CD4-positive, alpha-beta memory T cell (primary cell): ENCODE results near the gene POU2F2. TPM values are rescaled to one million over a fixed set of nuclear protein-coding genes. Genes with fewer than 3 reads are reported as not detected.

Source experiments
- CTCF ChIA-PET: fragments of 350-600 bp; sonication (Branson Sonifier 250); formaldehyde crosslinking; loops from one replicate; lab custom pipeline; 2021; ENCODE audit warnings: inconsistent platforms; ENCODE audit not compliant: partially characterized antibody; lab: Charles Lee
- POLR2A ChIA-PET: fragments of 350-600 bp; sonication (Branson Sonifier 250); formaldehyde crosslinking; loops from one replicate; lab custom pipeline; 2021; ENCODE audit not compliant: partially characterized antibody; lab: Charles Lee
- DNase-seq, 5 donors: peaks; one replicate each; pipeline versions ENCODE4 v3.0.0 to v3.0.0-alpha.2; 2020 to 2022; ENCODE audit warnings: mixed read lengths in 1 of 5
- H3K27ac ChIP-seq: one replicate; pipeline ENCODE4 v1.7.0; 2013; ENCODE audit warnings: low read depth, low read length
- H3K27me3 ChIP-seq: 2 replicates; pipeline ENCODE4 v1.7.0; 2013; ENCODE audit warnings: mild to moderate bottlenecking, low read length, moderate library complexity; ENCODE audit not compliant: insufficient read depth
- H3K36me3 ChIP-seq: 2 replicates; pipeline ENCODE4 v1.7.0; 2013; ENCODE audit warnings: mild to moderate bottlenecking, low read length, moderate library complexity; ENCODE audit not compliant: insufficient read depth
- H3K4me1 ChIP-seq: 2 replicates; pipeline ENCODE4 v1.7.0; 2013; ENCODE audit warnings: mild to moderate bottlenecking, low read length, moderate library complexity; ENCODE audit not compliant: insufficient read depth
- H3K4me3 ChIP-seq, 2 donors: one replicate each; pipeline ENCODE4 v1.7.0; 2013; ENCODE audit warnings: low read length in 2 of 2, mild to moderate bottlenecking in 1 of 2
- H3K9me3 ChIP-seq, 2 donors: one replicate each; pipeline ENCODE4 v1.7.0; 2013; ENCODE audit warnings: low read length in 2 of 2, control low read depth in 1 of 2; ENCODE audit not compliant: control insufficient read depth in 1 of 2
- H3K27ac Mint-ChIP-seq, 7 donors: one replicate each; pipeline ENCODE4 v1.8.0; 2020 to 2021; ENCODE audit warnings: mixed read lengths in 7 of 7, mild to moderate bottlenecking in 6 of 7, inconsistent platforms in 3 of 7, moderate library complexity in 3 of 7
- H3K27me3 Mint-ChIP-seq, 2 donors: one replicate each; pipeline ENCODE4 v1.8.0; 2020 to 2021; ENCODE audit warnings: mixed read lengths in 2 of 2
- H3K36me3 Mint-ChIP-seq, 2 donors: one replicate each; pipeline ENCODE4 v1.8.0; 2020 to 2021; ENCODE audit warnings: mixed read lengths in 2 of 2, inconsistent platforms in 1 of 2, mild to moderate bottlenecking in 1 of 2
- H3K4me1 Mint-ChIP-seq, 4 donors: one replicate each; pipeline ENCODE4 v1.8.0; 2020 to 2021; ENCODE audit warnings: mixed read lengths in 4 of 4, mild to moderate bottlenecking in 1 of 4
- H3K4me3 Mint-ChIP-seq, 8 donors: one replicate each; pipeline ENCODE4 v1.8.0; 2020 to 2021; ENCODE audit warnings: mixed read lengths in 8 of 8, mild to moderate bottlenecking in 7 of 8, moderate library complexity in 6 of 8, inconsistent platforms in 3 of 8
- H3K9me3 Mint-ChIP-seq, 8 donors: one replicate each; pipeline ENCODE4 v1.8.0; 2020 to 2021; ENCODE audit warnings: mixed read lengths in 8 of 8, mild to moderate bottlenecking in 5 of 8, inconsistent platforms in 3 of 8, moderate library complexity in 1 of 8
- intact Hi-C: fragments of 100-400 bp; cut with micrococcal nuclease; formaldehyde crosslinking; loops from one replicate; pipeline ENCODE4 v1.15.1; 2023
- polyA plus RNA-seq, 2 donors: library from polyadenylated mRNA; unstranded; fragments of 300-500 nt; fragmentation: Illumina TruSeq; gene quantifications; one replicate each; pipeline ENCODE4 v1.2.3, GENCODE V29; 2021
- total RNA-seq, 2 experiments: library from RNA; stranded (reverse); gene quantifications; one replicate each; pipeline ENCODE4 v1.2.3, GENCODE V29; 2021

The POU2F2 gene
- total and polyA plus RNA-seq, 4 experiments from 2014 or later, result 3.1 to 69.3 (median 45.6) TPM

GRCh38 chr19:42151782-42152684 lies 19.8 kb upstream of the POU2F2 start:
- CTCF ChIA-PET, result no interaction called here
- Mint-ChIP-seq H3K4me1 (peaks cover 26 to 42% (median 36%) of the 10 kb centered on the region in 4 donors), H3K36me3 (peaks cover 0 to 7% of the 10 kb centered on the region in 2 donors), H3K27me3 (peaks cover 0 to 4% of the 10 kb centered on the region in 2 donors), H3K27ac (peak overlapping the region in 1 of 7 donors; percentile 21), H3K4me3 (no peak overlapping the region), H3K9me3 (peaks cover 0 to 3% (median 0%) of the 10 kb centered on the region in 8 donors)
- Histone ChIP-seq H3K4me3 (no peak overlapping the region), H3K27me3 (no peaks in the 10 kb centered on the region), H3K4me1 (peaks cover 28% of the 10 kb centered on the region), H3K36me3 (no peaks in the 10 kb centered on the region), H3K27ac (no peak overlapping the region), H3K9me3 (no peaks in the 10 kb centered on the region)
- DNase-seq, result no peak
- intact Hi-C loops, result no loop called here
- POLR2A ChIA-PET, result interaction anchor here (1.3 kb wide), 1 partner anchor 14 kb away, joined by 4 read pairs; no protein-coding TSS in a partner anchor

GRCh38 chr19:42150911-42151361 lies 18.7 kb upstream of the POU2F2 start:
- no peak overlapping the region for H3K4me3 Mint-ChIP-seq
- ChIA-PET CTCF (no interaction called here), POLR2A (no interaction called here)
- no peak overlapping the region for H3K27ac Mint-ChIP-seq
- intact Hi-C loops, result no loop called here
- peaks cover 0 to 9% of the 10 kb centered on the region in 2 donors for H3K36me3 Mint-ChIP-seq
- no peak for DNase-seq
- no peaks in the 10 kb centered on the region for H3K9me3 ChIP-seq
- no peak overlapping the region for H3K27ac ChIP-seq
- H3K36me3 ChIP-seq, result no peaks in the 10 kb centered on the region
- H3K27me3 Mint-ChIP-seq, result peaks cover 0 to 4% of the 10 kb centered on the region in 2 donors
- H3K4me1 Mint-ChIP-seq, result peaks cover 26 to 42% (median 36%) of the 10 kb centered on the region in 4 donors
- H3K4me3 ChIP-seq, result no peak overlapping the region
- H3K27me3 ChIP-seq, result no peaks in the 10 kb centered on the region
- peaks cover 28% of the 10 kb centered on the region for H3K4me1 ChIP-seq
- H3K9me3 Mint-ChIP-seq, result peaks cover 0 to 3% (median 0%) of the 10 kb centered on the region in 8 donors

- Mint-ChIP-seq H3K9me3 (peaks cover 0 to 1% (median 0%) of the 10 kb centered on the region in 8 donors), H3K27ac (no peak overlapping the region), H3K27me3 (peaks cover 0 to 4% of the 10 kb centered on the region in 2 donors), H3K36me3 (peaks cover 0 to 10% of the 10 kb centered on the region in 2 donors), H3K4me3 (no peak overlapping the region), H3K4me1 (peaks cover 26 to 37% (median 33%) of the 10 kb centered on the region in 4 donors)
- Histone ChIP-seq H3K27me3 (no peaks in the 10 kb centered on the region), H3K9me3 (no peaks in the 10 kb centered on the region), H3K36me3 (no peaks in the 10 kb centered on the region), H3K4me1 (peaks cover 28% of the 10 kb centered on the region), H3K4me3 (no peak overlapping the region), H3K27ac (no peak overlapping the region)
- DNase-seq, result no peak
- ChIA-PET POLR2A (no interaction called here), CTCF (no interaction called here)
- intact Hi-C loops, result no loop called here
Observed at GRCh38 chr19:42150364-42150763, 18.1 kb upstream of the POU2F2 start.

- Mint-ChIP-seq H3K27ac (peak overlapping the region in 4 of 7 donors; percentile 2 to 84 (median 34)), H3K4me3 (peak overlapping the region in 2 of 8 donors; percentile 5 to 36), H3K27me3 (peaks cover 0 to 4% of the 10 kb centered on the region in 2 donors), H3K36me3 (peaks cover 0 to 12% of the 10 kb centered on the region in 2 donors), H3K4me1 (peaks cover 20 to 29% (median 27%) of the 10 kb centered on the region in 4 donors), H3K9me3 (peaks cover 0 to 1% (median 0%) of the 10 kb centered on the region in 8 donors)
- no peaks in the 10 kb centered on the region for H3K36me3 ChIP-seq
- intact Hi-C loops, result no loop called here
- no peaks in the 10 kb centered on the region for H3K27me3 ChIP-seq
- no peak for DNase-seq
- CTCF ChIA-PET, result interaction anchor here (1.1 kb wide), 1 partner anchor 41 kb away, joined by 3 read pairs; no protein-coding TSS in a partner anchor
- no peaks in the 10 kb centered on the region for H3K9me3 ChIP-seq
- POLR2A ChIA-PET, result no interaction called here
- no peak overlapping the region for H3K4me3 ChIP-seq
- H3K4me1 ChIP-seq, result peaks cover 21% of the 10 kb centered on the region
- H3K27ac ChIP-seq, result no peak overlapping the region
Observed at GRCh38 chr19:42149447-42150202, 17.4 kb upstream of the POU2F2 start.

- peak overlapping the region in 3 of 8 donors; percentile 17 to 63 (median 36) for H3K4me3 Mint-ChIP-seq
Observed at GRCh38 chr19:42148266-42148665, 16.0 kb upstream of the POU2F2 start.

GRCh38 chr19:42143341-42144234 lies 11.3 kb upstream of the POU2F2 start:
- Histone ChIP-seq H3K36me3 (no peaks in the 10 kb centered on the region), H3K27ac (no peak overlapping the region), H3K4me1 (peaks cover 12% of the 10 kb centered on the region), H3K9me3 (no peaks in the 10 kb centered on the region), H3K27me3 (no peaks in the 10 kb centered on the region), H3K4me3 (no peak overlapping the region)
- peaks cover 3 to 18% of the 10 kb centered on the region in 2 donors for H3K36me3 Mint-ChIP-seq
- no peak overlapping the region for H3K27ac Mint-ChIP-seq
- peak overlapping the region in 1 of 8 donors; percentile 36 for H3K4me3 Mint-ChIP-seq
- no peak for DNase-seq
- H3K27me3 Mint-ChIP-seq, result no peaks in the 10 kb centered on the region
- peaks cover 8 to 12% (median 11%) of the 10 kb centered on the region in 4 donors for H3K4me1 Mint-ChIP-seq
- intact Hi-C loops, result no loop called here
- CTCF ChIA-PET, result interaction anchor here (3.0 kb wide), 1 partner anchor 10 kb away, joined by 16 read pairs; the partner anchor contains the start of gene POU2F2
- no peaks in the 10 kb centered on the region for H3K9me3 Mint-ChIP-seq
- POLR2A ChIA-PET, result interaction anchor here (0.9 kb wide), 1 partner anchor 11 kb away, joined by 3 read pairs; no protein-coding TSS in a partner anchor

More at GRCh38 chr19:42148266-42148665, 16.0 kb upstream of the POU2F2 start:
- H3K9me3 ChIP-seq, result no peaks in the 10 kb centered on the region
- POLR2A ChIA-PET, result interaction anchor here (1.0 kb wide), 1 partner anchor 10 kb away, joined by 3 read pairs; no protein-coding TSS in a partner anchor
- H3K27me3 ChIP-seq, result no peaks in the 10 kb centered on the region
- peaks cover 0 to 9% of the 10 kb centered on the region in 2 donors for H3K36me3 Mint-ChIP-seq
- no peaks in the 10 kb centered on the region for H3K36me3 ChIP-seq
- H3K4me1 Mint-ChIP-seq, result peaks cover 15 to 23% (median 20%) of the 10 kb centered on the region in 4 donors
- peaks cover 0 to 1% (median 0%) of the 10 kb centered on the region in 8 donors for H3K9me3 Mint-ChIP-seq
- peak in 3 of 5 donors; percentile 26 to 40 (median 31) for DNase-seq
- H3K27ac Mint-ChIP-seq, result peak overlapping the region in 4 of 7 donors; percentile 41 to 70 (median 50)
- H3K27me3 Mint-ChIP-seq, result peaks cover 0 to 4% of the 10 kb centered on the region in 2 donors
- H3K4me3 ChIP-seq, result no peak overlapping the region
- H3K4me1 ChIP-seq, result peaks cover 19% of the 10 kb centered on the region
- CTCF ChIA-PET, result interaction anchor here (1.3 kb wide), 1 partner anchor 20 kb away, joined by 3 read pairs; no protein-coding TSS in a partner anchor
- intact Hi-C loops, result no loop called here
- H3K27ac ChIP-seq, result no peak overlapping the region
